CD8-positive, alpha-beta memory T cell (primary cell): Measurements from ENCODE around the gene TAX1BP1. TPM values are rescaled to one million over a fixed set of nuclear protein-coding genes. Genes with fewer than 3 reads are reported as not detected.
A peak's percentile ranks its signal among the peaks of the same experiment; 100 is the strongest.

ENCODE experiments used
- CTCF ChIA-PET: fragments of 350-600 bp; sonication (Branson Sonifier 250); formaldehyde crosslinking; loops from one replicate; lab custom pipeline; 2021; ENCODE audit warnings: antibody characterized with exemption; lab: Charles Lee
- POLR2A ChIA-PET: fragments of 350-600 bp; sonication (Branson Sonifier 250); formaldehyde crosslinking; loops from one replicate; lab custom pipeline; 2021; ENCODE audit warnings: antibody characterized with exemption; lab: Charles Lee
- DNase-seq, 5 donors: peaks; one replicate each; pipeline versions ENCODE4 v3.0.0 to v3.0.0-alpha.2; 2020 to 2022; ENCODE audit warnings: mixed read lengths in 1 of 5
- H3K27ac ChIP-seq: one replicate; pipeline ENCODE4 v1.7.0; 2013; ENCODE audit warnings: low read depth, mild to moderate bottlenecking, low read length, moderate library complexity
- H3K27me3 ChIP-seq: 2 replicates; pipeline ENCODE4 v1.7.0; 2013; ENCODE audit warnings: low read length, mild to moderate bottlenecking; ENCODE audit not compliant: insufficient read depth, poor library complexity, severe bottlenecking
- H3K36me3 ChIP-seq: 2 replicates; pipeline ENCODE4 v1.7.0; 2013; ENCODE audit warnings: mild to moderate bottlenecking, low read length, moderate library complexity; ENCODE audit not compliant: insufficient read depth
- H3K4me1 ChIP-seq: 2 replicates; pipeline ENCODE4 v1.7.0; 2013; ENCODE audit warnings: mild to moderate bottlenecking, low read length, moderate library complexity; ENCODE audit not compliant: insufficient read depth
- H3K4me3 ChIP-seq: 2 replicates; pipeline ENCODE4 v1.7.0; 2013; ENCODE audit warnings: mild to moderate bottlenecking, low read length
- H3K9me3 ChIP-seq: 2 replicates; pipeline ENCODE4 v1.7.0; 2013; ENCODE audit warnings: mild to moderate bottlenecking, low read length
- H3K27ac Mint-ChIP-seq, 8 donors: one replicate each; pipeline ENCODE4 v1.8.0; 2020 to 2021; ENCODE audit warnings: mixed read lengths in 8 of 8, mild to moderate bottlenecking in 6 of 8, inconsistent platforms in 3 of 8, moderate library complexity in 3 of 8
- H3K27me3 Mint-ChIP-seq, 2 donors: one replicate each; pipeline ENCODE4 v1.8.0; 2020 to 2021; ENCODE audit warnings: mixed read lengths in 2 of 2, mild to moderate bottlenecking in 1 of 2, moderate library complexity in 1 of 2
- H3K36me3 Mint-ChIP-seq, 3 donors: one replicate each; pipeline ENCODE4 v1.8.0; 2020 to 2021; ENCODE audit warnings: mixed read lengths in 3 of 3, inconsistent platforms in 1 of 3, mild to moderate bottlenecking in 1 of 3
- H3K4me1 Mint-ChIP-seq, 3 donors: one replicate each; pipeline ENCODE4 v1.8.0; 2020 to 2021; ENCODE audit warnings: mixed read lengths in 3 of 3, inconsistent platforms in 1 of 3, mild to moderate bottlenecking in 1 of 3
- H3K4me3 Mint-ChIP-seq, 7 donors: one replicate each; pipeline ENCODE4 v1.8.0; 2020 to 2021; ENCODE audit warnings: mixed read lengths in 7 of 7, mild to moderate bottlenecking in 6 of 7, moderate library complexity in 4 of 7, inconsistent platforms in 2 of 7
- H3K9me3 Mint-ChIP-seq, 5 donors: one replicate each; pipeline ENCODE4 v1.8.0; 2020 to 2022; ENCODE audit warnings: mixed read lengths in 5 of 5, mild to moderate bottlenecking in 3 of 5, moderate library complexity in 2 of 5, inconsistent platforms in 1 of 5
- polyA plus RNA-seq: library from polyadenylated mRNA; unstranded; fragments of 300-500 nt; fragmentation: Illumina TruSeq; gene quantifications from one replicate; pipeline ENCODE4 v1.2.3, GENCODE V29; 2021
- total RNA-seq, 2 experiments: library from RNA; stranded (reverse); gene quantifications; one replicate each; pipeline ENCODE4 v1.2.3, GENCODE V29; 2021

TAX1BP1 gene
- total and polyA plus RNA-seq, 3 experiments from 2014 or later = 80.8 to 135 (median 82.1) TPM

DNA sequence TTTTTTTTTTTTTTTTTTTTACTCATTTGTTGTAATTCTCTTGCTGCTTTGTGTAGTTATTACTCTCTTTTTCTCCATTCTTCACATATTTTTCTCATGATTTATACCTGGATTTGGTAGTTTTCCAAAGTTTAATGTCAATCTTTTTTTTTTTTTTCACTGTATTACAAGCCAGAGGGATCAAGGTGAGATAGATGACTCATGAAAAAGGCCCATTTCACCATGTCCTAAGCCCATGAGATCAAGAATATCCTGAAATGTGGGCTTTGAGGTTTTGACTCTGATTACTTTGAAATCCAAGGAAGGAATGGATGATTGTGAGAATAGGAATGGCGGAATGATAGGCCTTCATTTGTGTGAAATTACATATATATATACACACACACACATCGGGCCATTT is 31.1 kb downstream of the TAX1BP1 start:
- H3K4me1 Mint-ChIP-seq = peaks cover 39 to 75% (median 53%) of the 10 kb centered on the region in 3 donors
- Histone ChIP-seq H3K4me1 (peaks cover 7% of the 10 kb centered on the region), H3K27ac (no peak overlapping the region), H3K36me3 (peaks cover 17% of the 10 kb centered on the region), H3K9me3 (no peaks in the 10 kb centered on the region), H3K4me3 (no peak overlapping the region), H3K27me3 (no peaks in the 10 kb centered on the region)
- H3K36me3 Mint-ChIP-seq = peaks cover 3 to 56% (median 17%) of the 10 kb centered on the region in 3 donors
- no peaks in the 10 kb centered on the region for H3K9me3 Mint-ChIP-seq
- ChIA-PET POLR2A (no interaction called here), CTCF (no interaction called here)
- H3K27me3 Mint-ChIP-seq = no peaks in the 10 kb centered on the region
- H3K4me3 Mint-ChIP-seq = no peak overlapping the region
- peak overlapping the region in 1 of 8 donors; percentile 69 for H3K27ac Mint-ChIP-seq
- DNase-seq = no peak

DNA sequence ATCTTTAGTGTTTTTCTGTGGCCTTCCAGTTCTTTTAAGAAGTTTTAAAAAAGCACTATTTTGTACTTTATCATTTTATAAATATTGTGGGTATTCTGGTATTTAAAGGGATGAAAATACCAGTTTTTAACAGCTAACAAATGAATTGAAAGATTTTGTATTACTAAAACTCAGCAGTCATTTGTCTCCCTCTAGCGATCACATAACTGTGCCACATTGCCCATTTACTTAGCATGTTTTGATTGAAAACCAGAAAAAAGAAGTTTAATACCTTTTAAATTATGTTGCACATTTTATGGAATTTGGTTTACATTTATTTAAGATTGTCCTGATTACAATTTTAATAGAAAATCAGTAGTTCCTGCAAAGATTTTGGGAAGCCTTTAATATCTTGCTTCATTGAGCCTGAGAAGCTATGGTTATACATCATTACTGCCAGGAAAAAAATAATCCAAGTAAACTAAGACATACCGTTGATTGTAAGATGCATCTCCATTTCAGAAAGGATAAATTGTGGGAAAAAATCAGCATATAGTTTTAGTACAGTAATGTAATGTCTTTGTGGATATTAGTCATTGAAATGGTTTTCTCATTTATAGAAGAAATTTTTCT is 34.9 kb downstream of the TAX1BP1 start:
- DNase-seq = no peak
- H3K27me3 Mint-ChIP-seq = no peaks in the 10 kb centered on the region
- peaks cover 48 to 81% (median 67%) of the 10 kb centered on the region in 3 donors for H3K4me1 Mint-ChIP-seq

GRCh38 chr7:27775782-27776181 is 35.8 kb downstream of the TAX1BP1 start:
- H3K4me1 ChIP-seq = peaks cover 7% of the 10 kb centered on the region
- no peaks in the 10 kb centered on the region for H3K27me3 Mint-ChIP-seq
- no peak for DNase-seq
- no peaks in the 10 kb centered on the region for H3K27me3 ChIP-seq
- ChIA-PET CTCF (interaction anchor here (1.1 to 1.4 kb wide), 2 partner anchors 566 to 580 kb away, joined by 4 to 5 read pairs; no protein-coding TSS in a partner anchor), POLR2A (no interaction called here)
- H3K9me3 Mint-ChIP-seq = no peaks in the 10 kb centered on the region
- H3K36me3 Mint-ChIP-seq = peaks cover 0 to 54% (median 18%) of the 10 kb centered on the region in 3 donors
- H3K27ac Mint-ChIP-seq = peak overlapping the region in 5 of 8 donors; percentile 6 to 83 (median 27)
- peaks cover 15% of the 10 kb centered on the region for H3K36me3 ChIP-seq
- H3K9me3 ChIP-seq = no peaks in the 10 kb centered on the region
- H3K4me1 Mint-ChIP-seq = peaks cover 49 to 82% (median 69%) of the 10 kb centered on the region in 3 donors
- no peak overlapping the region for H3K4me3 ChIP-seq
- H3K4me3 Mint-ChIP-seq = no peak overlapping the region
- no peak overlapping the region for H3K27ac ChIP-seq

More for the DNA sequence above, 34.9 kb downstream of the TAX1BP1 start:
- no peaks in the 10 kb centered on the region for H3K27me3 ChIP-seq
- peaks cover 7% of the 10 kb centered on the region for H3K4me1 ChIP-seq
- peaks cover 17% of the 10 kb centered on the region for H3K36me3 ChIP-seq
- H3K27ac ChIP-seq = no peak overlapping the region
- Mint-ChIP-seq H3K36me3 (peaks cover 0 to 60% (median 18%) of the 10 kb centered on the region in 3 donors), H3K27ac (no peak overlapping the region), H3K4me3 (no peak overlapping the region), H3K9me3 (no peaks in the 10 kb centered on the region)
- H3K4me3 ChIP-seq = no peak overlapping the region
- CTCF ChIA-PET = interaction anchor here (0.9 to 1.4 kb wide), 4 partner anchors 146 to 579 kb away, joined by 3 to 5 read pairs (median 4); no protein-coding TSS in a partner anchor
- POLR2A ChIA-PET = interaction anchor here (0.6 kb wide), 1 partner anchor 559 kb away, joined by 3 read pairs; no protein-coding TSS in a partner anchor
- no peaks in the 10 kb centered on the region for H3K9me3 ChIP-seq

DNA sequence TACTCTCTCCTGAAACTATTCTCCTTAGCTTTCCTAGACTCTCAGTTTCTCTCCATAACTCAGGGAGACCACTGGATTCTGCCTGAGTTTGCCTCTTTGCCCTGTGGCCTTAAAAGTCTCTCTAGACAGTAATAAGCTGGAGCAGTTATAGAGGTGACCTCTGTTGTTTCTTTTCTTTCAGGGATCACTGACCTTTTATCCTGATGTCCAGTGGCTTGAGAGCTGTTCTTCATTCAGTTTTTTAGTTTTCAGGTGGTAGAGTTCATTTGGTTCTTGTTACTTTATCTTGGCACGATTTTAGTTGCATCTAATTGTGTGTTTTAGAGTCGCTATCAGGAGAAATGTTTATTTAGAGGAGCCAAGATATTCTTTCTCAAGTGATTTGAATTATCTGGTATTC is 37.7 kb downstream of the TAX1BP1 start:
- Histone ChIP-seq H3K9me3 (no peaks in the 10 kb centered on the region), H3K36me3 (peaks cover 7% of the 10 kb centered on the region), H3K27me3 (no peaks in the 10 kb centered on the region), H3K4me3 (no peak overlapping the region), H3K4me1 (peaks cover 7% of the 10 kb centered on the region), H3K27ac (no peak overlapping the region)
- no peak for DNase-seq
- peaks cover 0 to 43% (median 9%) of the 10 kb centered on the region in 3 donors for H3K36me3 Mint-ChIP-seq
- H3K27ac Mint-ChIP-seq = peak overlapping the region in 1 of 8 donors; percentile 39
- no peaks in the 10 kb centered on the region for H3K27me3 Mint-ChIP-seq
- H3K9me3 Mint-ChIP-seq = no peaks in the 10 kb centered on the region
- peaks cover 45 to 75% (median 71%) of the 10 kb centered on the region in 3 donors for H3K4me1 Mint-ChIP-seq
- H3K4me3 Mint-ChIP-seq = no peak overlapping the region
- ChIA-PET CTCF (interaction anchor here (0.9 kb wide), 1 partner anchor 581 kb away, joined by 3 read pairs; no protein-coding TSS in a partner anchor), POLR2A (no interaction called here)

- no peak overlapping the region for H3K4me3 Mint-ChIP-seq
- H3K4me1 Mint-ChIP-seq = peaks cover 42 to 75% (median 72%) of the 10 kb centered on the region in 3 donors
- H3K9me3 Mint-ChIP-seq = no peaks in the 10 kb centered on the region
- no peak for DNase-seq
- H3K27ac Mint-ChIP-seq = peak overlapping the region in 1 of 8 donors; percentile 26
- H3K4me3 ChIP-seq = no peak overlapping the region
- ChIA-PET POLR2A (no interaction called here), CTCF (no interaction called here)
- no peaks in the 10 kb centered on the region for H3K27me3 Mint-ChIP-seq
- peaks cover 0 to 42% (median 9%) of the 10 kb centered on the region in 3 donors for H3K36me3 Mint-ChIP-seq
- H3K27me3 ChIP-seq = no peaks in the 10 kb centered on the region
- peaks cover 7% of the 10 kb centered on the region for H3K36me3 ChIP-seq
- no peaks in the 10 kb centered on the region for H3K9me3 ChIP-seq
- H3K4me1 ChIP-seq = peaks cover 7% of the 10 kb centered on the region
- no peak overlapping the region for H3K27ac ChIP-seq
Observed at GRCh38 chr7:27779873-27780272, 39.9 kb downstream of the TAX1BP1 start.

DNA sequence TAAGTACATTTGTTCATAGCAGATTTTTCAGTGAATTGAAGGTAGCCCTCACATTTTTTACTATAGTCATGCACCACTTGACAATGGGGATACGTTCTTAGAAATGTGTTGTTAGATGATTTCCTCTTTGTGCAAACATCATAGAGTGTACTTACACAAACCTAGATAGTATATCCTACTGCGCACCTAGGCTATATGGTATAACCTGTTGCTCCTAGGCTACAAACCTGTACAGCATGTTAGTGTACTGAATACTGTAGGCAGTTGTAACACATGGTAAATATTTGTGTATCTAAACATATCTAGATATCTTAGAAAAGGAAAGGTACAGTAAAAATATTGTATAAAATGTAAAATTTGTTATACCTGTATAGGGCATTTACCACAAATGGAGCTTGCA is 41.2 kb downstream of the TAX1BP1 start:
- ChIA-PET CTCF (no interaction called here), POLR2A (no interaction called here)
- no peak overlapping the region for H3K4me3 ChIP-seq
- no peak overlapping the region for H3K27ac Mint-ChIP-seq
- DNase-seq = no peak
- H3K4me1 ChIP-seq = no peaks in the 10 kb centered on the region
- no peaks in the 10 kb centered on the region for H3K27me3 Mint-ChIP-seq
- H3K4me1 Mint-ChIP-seq = peaks cover 36 to 61% (median 59%) of the 10 kb centered on the region in 3 donors
- H3K36me3 Mint-ChIP-seq = peaks cover 0 to 44% (median 7%) of the 10 kb centered on the region in 3 donors
- no peaks in the 10 kb centered on the region for H3K27me3 ChIP-seq
- H3K9me3 ChIP-seq = no peaks in the 10 kb centered on the region
- no peak overlapping the region for H3K4me3 Mint-ChIP-seq
- no peaks in the 10 kb centered on the region for H3K9me3 Mint-ChIP-seq
- H3K36me3 ChIP-seq = peaks cover 5% of the 10 kb centered on the region
- no peak overlapping the region for H3K27ac ChIP-seq

DNA sequence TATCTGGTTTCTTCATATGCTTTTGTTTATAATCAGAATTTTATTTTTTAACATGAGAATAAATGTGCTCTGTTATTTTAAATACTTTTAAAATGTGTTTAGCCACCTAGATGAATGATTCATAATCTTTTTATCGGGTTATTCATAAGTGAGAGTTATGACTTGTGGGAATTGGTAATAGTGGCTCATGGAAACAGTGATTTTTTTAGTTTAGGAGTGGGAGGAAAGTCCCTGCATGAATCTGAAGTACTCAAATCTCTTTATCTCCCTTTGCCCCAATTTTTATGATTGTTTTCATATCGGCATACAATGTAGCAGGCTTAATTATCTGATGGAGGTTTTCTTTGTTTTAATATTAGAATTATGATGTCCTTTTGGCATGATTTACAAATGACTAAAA is 42.9 kb downstream of the TAX1BP1 start:
- Histone ChIP-seq H3K4me1 (no peaks in the 10 kb centered on the region), H3K27ac (no peak overlapping the region), H3K4me3 (no peak overlapping the region), H3K9me3 (no peaks in the 10 kb centered on the region), H3K36me3 (peaks cover 5% of the 10 kb centered on the region), H3K27me3 (no peaks in the 10 kb centered on the region)
- DNase-seq = no peak
- ChIA-PET CTCF (no interaction called here), POLR2A (interaction anchor here (1.2 kb wide), 1 partner anchor 10 kb away, joined by 3 read pairs; no protein-coding TSS in a partner anchor)
- H3K4me1 Mint-ChIP-seq = peaks cover 23 to 50% (median 42%) of the 10 kb centered on the region in 3 donors
- no peak overlapping the region for H3K27ac Mint-ChIP-seq
- no peaks in the 10 kb centered on the region for H3K27me3 Mint-ChIP-seq
- H3K36me3 Mint-ChIP-seq = peaks cover 12 to 51% (median 13%) of the 10 kb centered on the region in 3 donors
- H3K4me3 Mint-ChIP-seq = no peak overlapping the region
- no peaks in the 10 kb centered on the region for H3K9me3 Mint-ChIP-seq

DNA sequence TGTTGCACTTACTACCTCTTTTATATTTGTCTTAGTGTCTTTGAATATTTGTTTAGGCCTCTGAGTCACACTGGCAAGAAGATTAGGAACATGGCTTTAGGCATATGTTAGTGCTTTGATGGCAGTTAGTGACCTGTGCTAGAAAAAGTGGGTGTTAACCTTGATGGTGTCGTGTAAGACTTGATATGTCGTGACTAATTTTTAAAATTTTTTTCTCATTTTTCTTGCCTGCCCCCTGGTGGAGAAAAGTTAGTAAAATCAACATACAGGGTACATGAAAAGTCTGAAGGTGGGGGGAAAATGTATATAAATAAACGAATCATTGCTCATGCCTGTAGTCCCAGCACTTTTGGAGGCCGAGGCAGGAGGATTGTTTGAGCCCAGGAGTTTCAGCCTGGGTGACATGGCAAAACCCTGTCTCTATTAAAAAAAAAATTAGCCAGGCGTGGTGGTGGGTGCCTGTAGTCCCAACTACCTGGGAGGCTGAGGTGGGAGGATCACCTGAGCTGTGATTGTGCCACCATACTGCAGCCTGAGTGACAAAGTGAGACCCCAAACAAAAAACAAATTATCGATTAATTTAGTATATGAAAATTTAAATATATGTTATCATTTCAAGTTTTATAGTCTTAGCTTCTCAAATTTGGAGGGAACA is 44.6 kb downstream of the TAX1BP1 start:
- H3K27me3 Mint-ChIP-seq = no peaks in the 10 kb centered on the region
- Histone ChIP-seq H3K4me1 (no peaks in the 10 kb centered on the region), H3K9me3 (no peaks in the 10 kb centered on the region), H3K36me3 (peaks cover 5% of the 10 kb centered on the region), H3K27me3 (no peaks in the 10 kb centered on the region), H3K27ac (no peak overlapping the region), H3K4me3 (no peak overlapping the region)
- POLR2A ChIA-PET = no interaction called here
- peak in 3 of 5 donors; percentile 1 to 50 (median 29) for DNase-seq
- no peaks in the 10 kb centered on the region for H3K9me3 Mint-ChIP-seq
- H3K4me3 Mint-ChIP-seq = no peak overlapping the region
- H3K36me3 Mint-ChIP-seq = peaks cover 10 to 55% (median 13%) of the 10 kb centered on the region in 3 donors
- CTCF ChIA-PET = interaction anchor here (0.9 to 1.6 kb wide), 3 partner anchors 11 to 235 kb away, joined by 3 to 5 read pairs (median 4); no protein-coding TSS in a partner anchor
- peak overlapping the region in 5 of 8 donors; percentile 0 to 79 (median 52) for H3K27ac Mint-ChIP-seq
- peaks cover 18 to 43% (median 34%) of the 10 kb centered on the region in 3 donors for H3K4me1 Mint-ChIP-seq
